GM06990 (cell line): Measurements from ENCODE around the gene SLAMF6.

Experiments used
- DNase-seq: peaks from one replicate; pipeline ENCODE4 v3.0.0-alpha.2; 2011; ENCODE audit not compliant: insufficient read length; ENCODE audit errors: extremely low read depth
- H3K27me3 ChIP-seq: replicated peaks from 2 replicates; pipeline ENCODE4 v1.6.0; 2011; ENCODE audit warnings: low read length; ENCODE audit not compliant: control insufficient read depth, insufficient read depth
- H3K36me3 ChIP-seq: 2 replicates; pipeline ENCODE4 v1.5.1; 2011; ENCODE audit warnings: low read length; ENCODE audit not compliant: control insufficient read depth, insufficient read depth
- H3K4me3 ChIP-seq: replicated peaks from 2 replicates; pipeline ENCODE4 v1.5.1; 2011; ENCODE audit warnings: low read depth, mild to moderate bottlenecking, control low read depth, low read length
- TF ChIP-seq, protein P1 (sequence below): IDR thresholded peaks from 2 replicates; pipeline ENCODE4 v1.5.1; 2011; ENCODE audit warnings: low read length, control low read depth, mild to moderate bottlenecking, inconsistent platforms; ENCODE audit not compliant: insufficient read depth, poor library complexity, severe bottlenecking

SLAMF6 gene

DNA sequence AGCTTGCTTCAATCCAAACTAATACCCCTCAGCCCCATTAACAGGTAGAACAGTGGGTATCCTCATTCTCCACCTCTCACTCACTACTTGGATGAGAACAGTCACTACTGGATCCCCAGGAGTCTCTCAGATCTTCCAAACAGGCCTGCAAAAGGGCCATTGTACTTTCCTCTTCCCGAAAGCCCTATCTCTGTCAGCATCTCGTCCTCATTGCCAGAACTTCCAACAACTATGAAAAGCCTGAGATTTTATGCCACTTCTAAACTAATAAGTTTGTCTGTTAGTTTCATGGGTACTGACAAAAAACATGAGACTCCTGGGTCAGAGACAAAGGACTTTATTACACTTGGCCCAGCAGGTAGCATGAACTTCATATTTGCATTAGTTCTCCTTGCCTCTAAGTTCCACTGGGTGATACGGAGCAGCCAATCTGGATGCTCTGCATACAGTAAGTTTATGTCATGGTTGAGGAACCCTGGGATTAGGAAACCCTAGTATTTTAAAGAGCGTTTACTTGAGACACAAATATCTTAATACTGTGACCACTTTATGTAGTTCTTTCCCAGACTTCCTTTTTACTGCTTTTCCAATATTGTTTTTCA, 84.6 kb downstream of the SLAMF6 start:
- Histone ChIP-seq H3K36me3 (no peaks in the 10 kb centered on the region), H3K4me3 (peak overlapping the region; percentile 50), H3K27me3 (no peaks in the 10 kb centered on the region)
- no peak for DNase-seq
- TF ChIP-seq, protein P1, sequence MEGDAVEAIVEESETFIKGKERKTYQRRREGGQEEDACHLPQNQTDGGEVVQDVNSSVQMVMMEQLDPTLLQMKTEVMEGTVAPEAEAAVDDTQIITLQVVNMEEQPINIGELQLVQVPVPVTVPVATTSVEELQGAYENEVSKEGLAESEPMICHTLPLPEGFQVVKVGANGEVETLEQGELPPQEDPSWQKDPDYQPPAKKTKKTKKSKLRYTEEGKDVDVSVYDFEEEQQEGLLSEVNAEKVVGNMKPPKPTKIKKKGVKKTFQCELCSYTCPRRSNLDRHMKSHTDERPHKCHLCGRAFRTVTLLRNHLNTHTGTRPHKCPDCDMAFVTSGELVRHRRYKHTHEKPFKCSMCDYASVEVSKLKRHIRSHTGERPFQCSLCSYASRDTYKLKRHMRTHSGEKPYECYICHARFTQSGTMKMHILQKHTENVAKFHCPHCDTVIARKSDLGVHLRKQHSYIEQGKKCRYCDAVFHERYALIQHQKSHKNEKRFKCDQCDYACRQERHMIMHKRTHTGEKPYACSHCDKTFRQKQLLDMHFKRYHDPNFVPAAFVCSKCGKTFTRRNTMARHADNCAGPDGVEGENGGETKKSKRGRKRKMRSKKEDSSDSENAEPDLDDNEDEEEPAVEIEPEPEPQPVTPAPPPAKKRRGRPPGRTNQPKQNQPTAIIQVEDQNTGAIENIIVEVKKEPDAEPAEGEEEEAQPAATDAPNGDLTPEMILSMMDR, result no peak

DNA sequence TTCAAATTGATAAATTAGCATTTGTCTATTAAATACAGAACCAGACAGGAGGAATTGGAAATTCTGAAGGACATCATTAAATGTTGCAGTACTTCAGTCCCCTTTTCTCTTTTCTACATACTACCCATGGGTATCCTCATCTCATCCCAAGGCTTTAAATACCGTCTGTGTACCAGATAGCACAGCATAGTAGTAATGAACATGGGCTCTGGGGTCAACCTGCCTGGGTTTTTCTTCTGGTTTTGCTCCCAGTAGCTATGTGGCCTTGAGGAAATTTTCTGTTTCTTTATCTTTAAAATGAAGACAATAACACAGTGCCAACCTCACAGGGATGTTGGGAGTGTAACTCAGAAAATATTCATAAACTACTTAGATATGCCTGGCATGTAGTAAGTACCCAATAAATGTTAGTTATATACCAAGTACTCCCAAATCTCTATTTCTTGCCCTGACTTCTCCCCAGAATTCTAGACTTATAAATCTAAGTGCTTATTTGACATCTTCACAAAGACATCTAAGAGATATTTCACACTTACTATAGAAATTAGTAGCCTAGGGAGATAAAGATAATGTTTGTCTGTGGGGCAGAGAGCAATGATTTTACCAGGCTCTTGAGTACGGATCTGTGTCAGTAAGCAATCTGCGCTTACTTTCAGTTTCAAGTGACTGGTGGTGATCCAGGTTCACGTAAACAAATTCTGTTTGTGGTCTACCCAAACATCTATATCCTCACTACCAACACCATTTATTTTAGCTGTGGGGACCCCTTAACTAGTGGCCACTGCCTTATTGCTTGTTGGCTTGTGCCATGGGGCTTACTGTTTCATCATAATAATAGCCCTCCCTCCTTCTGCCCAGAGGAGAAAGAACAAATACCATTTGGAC, 85.4 kb downstream of the SLAMF6 start:
- TF ChIP-seq, protein P1, result no peak
- Histone ChIP-seq H3K36me3 (no peaks in the 10 kb centered on the region), H3K4me3 (peak overlapping the region; percentile 50), H3K27me3 (no peaks in the 10 kb centered on the region)
- DNase-seq, result peak; percentile 49

DNA sequence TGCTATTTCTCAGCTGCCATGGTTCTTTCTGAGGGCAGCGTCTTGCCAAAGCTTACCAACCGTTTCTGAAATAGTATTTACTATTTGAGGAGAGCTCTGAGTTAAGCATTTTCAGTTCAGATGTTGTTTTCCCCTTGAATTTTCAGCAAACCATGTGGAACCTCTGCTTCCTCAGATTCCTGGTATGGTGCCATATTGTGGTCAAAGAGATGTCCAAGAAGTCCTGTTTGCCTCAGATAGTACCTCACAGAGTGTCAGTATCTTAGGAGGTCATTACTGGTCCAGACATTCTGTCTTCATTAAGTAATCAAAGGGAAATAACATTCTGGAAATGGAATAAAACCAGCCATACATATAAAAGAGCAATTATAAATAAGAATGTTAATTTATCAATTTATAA, 86.1 kb downstream of the SLAMF6 start:
- TF ChIP-seq, protein P1, result no peak
- Histone ChIP-seq H3K4me3 (no peak overlapping the region), H3K36me3 (no peaks in the 10 kb centered on the region), H3K27me3 (no peaks in the 10 kb centered on the region)
- no peak for DNase-seq
